NCI-H1105 treated with DMSO at 0.1 percent for 48 hours (cell line): ENCODE measurements around the gene CCDC112.
"Not testable (repeated sequence)": the region's sequence is repeated elsewhere in the genome, so short reads cannot be mapped to it uniquely, and the experiment has no call there.

Experiments used
- DNase-seq: peaks from one replicate; lab custom pipeline; 2025; lab: John Stamatoyannopoulos, UW

The CCDC112 gene

GRCh38 chr5:115296124-115297022 lies at the start of gene CCDC112:
TSS of gene CCDC112 (minus strand) at chr5:115296654. CDS start at chr5:115296543, 111 bp downstream.
- peak; percentile 56 for DNase-seq

- no peak for DNase-seq
Observed at GRCh38 chr5:115345344-115345743, 48.9 kb upstream of the CCDC112 start.

- DNase-seq: no peak
Observed at GRCh38 chr5:115343855-115344254, 47.4 kb upstream of the CCDC112 start.

GRCh38 chr5:115342590-115343377 lies 46.3 kb upstream of the CCDC112 start:
- no peak for DNase-seq

GRCh38 chr5:115341745-115342144 lies 45.3 kb upstream of the CCDC112 start:
- DNase-seq: no peak

- DNase-seq: no peak
Observed at GRCh38 chr5:115338851-115339250, 42.4 kb upstream of the CCDC112 start.

- no peak for DNase-seq
Observed at GRCh38 chr5:115337882-115338281, 41.4 kb upstream of the CCDC112 start.

- DNase-seq: no peak
Observed at GRCh38 chr5:115336964-115337363, 40.5 kb upstream of the CCDC112 start.

GRCh38 chr5:115336201-115336720 lies 39.8 kb upstream of the CCDC112 start:
- DNase-seq: no peak

GRCh38 chr5:115335301-115335700 lies 38.8 kb upstream of the CCDC112 start:
- DNase-seq: no peak

- DNase-seq: no peak
Observed at GRCh38 chr5:115333164-115333563, 36.7 kb upstream of the CCDC112 start.

- no peak for DNase-seq
Observed at GRCh38 chr5:115330830-115331229, 34.4 kb upstream of the CCDC112 start.

- DNase-seq: no peak
Observed at GRCh38 chr5:115329475-115329874, 33.0 kb upstream of the CCDC112 start.

GRCh38 chr5:115328617-115329274 lies 32.3 kb upstream of the CCDC112 start:
- not testable (repeated sequence) for DNase-seq

- DNase-seq: no peak
Observed at GRCh38 chr5:115325296-115325959, 29.0 kb upstream of the CCDC112 start.

- no peak for DNase-seq
Observed at GRCh38 chr5:115324021-115324420, 27.6 kb upstream of the CCDC112 start.

GRCh38 chr5:115322729-115323128 lies 26.3 kb upstream of the CCDC112 start:
- no peak for DNase-seq

GRCh38 chr5:115321309-115321708 lies 24.9 kb upstream of the CCDC112 start:
- DNase-seq: no peak

GRCh38 chr5:115320515-115320914 lies 24.1 kb upstream of the CCDC112 start:
- no peak for DNase-seq

GRCh38 chr5:115320006-115320405 lies 23.6 kb upstream of the CCDC112 start:
- DNase-seq: no peak

GRCh38 chr5:115319007-115319406 lies 22.6 kb upstream of the CCDC112 start:
- no peak for DNase-seq

GRCh38 chr5:115317736-115318135 lies 21.3 kb upstream of the CCDC112 start:
- no peak for DNase-seq
